Testis (tissue), 2 donors: ENCODE data around the gene ZNF221.

Experiments
- POLR2A ChIP-seq: fragments of 450-650 bp; IDR thresholded peaks from one replicate; pipeline ENCODE4 v1.6.1; 2017; ENCODE audit warnings: antibody characterized with exemption, mild to moderate bottlenecking, moderate library complexity
- TF ChIP-seq, protein P1 (sequence below), 3 experiments: fragments of 450-650 bp in 2 of 3; fragments of 200-600 bp in 1 of 3; sonication (generic) in 1 of 3; IDR thresholded peaks; one replicate each; pipeline ENCODE4 v1.5.1; 2016 to 2019; ENCODE audit warnings: antibody characterized with exemption in 3 of 3, mild to moderate bottlenecking in 2 of 3, moderate library complexity in 1 of 3

DNA sequence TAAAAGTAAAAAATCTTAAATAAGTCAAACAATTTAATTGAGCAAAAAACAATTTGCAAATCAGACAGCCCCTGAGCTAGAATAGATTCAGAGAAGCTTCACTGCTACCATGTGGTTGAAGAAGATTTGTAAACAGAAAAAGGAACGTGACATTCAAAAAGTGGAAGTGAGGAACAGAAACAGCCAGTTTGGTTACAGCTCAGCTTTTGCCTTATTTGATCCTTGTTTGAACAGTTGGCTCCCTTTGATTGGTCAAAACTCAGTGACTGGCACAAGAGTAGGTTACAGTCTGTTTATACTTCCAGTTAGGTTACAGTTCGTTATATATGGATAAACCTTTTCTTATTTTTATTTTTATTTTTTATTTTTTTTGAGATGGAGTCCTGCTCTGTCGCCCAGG, 5.8 kb downstream of the ZNF221 start:
- TF ChIP-seq, protein P1, sequence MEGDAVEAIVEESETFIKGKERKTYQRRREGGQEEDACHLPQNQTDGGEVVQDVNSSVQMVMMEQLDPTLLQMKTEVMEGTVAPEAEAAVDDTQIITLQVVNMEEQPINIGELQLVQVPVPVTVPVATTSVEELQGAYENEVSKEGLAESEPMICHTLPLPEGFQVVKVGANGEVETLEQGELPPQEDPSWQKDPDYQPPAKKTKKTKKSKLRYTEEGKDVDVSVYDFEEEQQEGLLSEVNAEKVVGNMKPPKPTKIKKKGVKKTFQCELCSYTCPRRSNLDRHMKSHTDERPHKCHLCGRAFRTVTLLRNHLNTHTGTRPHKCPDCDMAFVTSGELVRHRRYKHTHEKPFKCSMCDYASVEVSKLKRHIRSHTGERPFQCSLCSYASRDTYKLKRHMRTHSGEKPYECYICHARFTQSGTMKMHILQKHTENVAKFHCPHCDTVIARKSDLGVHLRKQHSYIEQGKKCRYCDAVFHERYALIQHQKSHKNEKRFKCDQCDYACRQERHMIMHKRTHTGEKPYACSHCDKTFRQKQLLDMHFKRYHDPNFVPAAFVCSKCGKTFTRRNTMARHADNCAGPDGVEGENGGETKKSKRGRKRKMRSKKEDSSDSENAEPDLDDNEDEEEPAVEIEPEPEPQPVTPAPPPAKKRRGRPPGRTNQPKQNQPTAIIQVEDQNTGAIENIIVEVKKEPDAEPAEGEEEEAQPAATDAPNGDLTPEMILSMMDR (IDR thresholded peaks at IDR 0.05) = no peak
- no peak for TF ChIP-seq POLR2A
